Vagina (tissue), 2 donors: ENCODE data around the gene CYB5R4.

Experiments
- POLR2A ChIP-seq, 2 donors: fragments of 450-650 bp; IDR thresholded peaks; one replicate each; pipeline ENCODE4 v1.6.1; 2017; ENCODE audit warnings: antibody characterized with exemption in 2 of 2, mild to moderate bottlenecking in 2 of 2, moderate library complexity in 2 of 2
- POLR2AphosphoS5 ChIP-seq, 2 donors: sonication (generic); formaldehyde crosslinking; IDR thresholded peaks; one replicate each; pipeline ENCODE4 v1.9.0; 2017; ENCODE audit warnings: antibody characterized with exemption in 2 of 2, mild to moderate bottlenecking in 2 of 2, low read depth in 1 of 2; ENCODE audit not compliant: insufficient read depth in 1 of 2
- TF ChIP-seq, protein P1 (sequence below), 3 experiments: fragments of 450-650 bp in 2 of 3; fragments of 200-600 bp in 1 of 3; sonication (generic) in 1 of 3; IDR thresholded peaks; one replicate each; pipeline ENCODE4 v1.5.1; 2017 to 2019; ENCODE audit warnings: antibody characterized with exemption in 3 of 3, mild to moderate bottlenecking in 2 of 3, moderate library complexity in 2 of 3

DNA sequence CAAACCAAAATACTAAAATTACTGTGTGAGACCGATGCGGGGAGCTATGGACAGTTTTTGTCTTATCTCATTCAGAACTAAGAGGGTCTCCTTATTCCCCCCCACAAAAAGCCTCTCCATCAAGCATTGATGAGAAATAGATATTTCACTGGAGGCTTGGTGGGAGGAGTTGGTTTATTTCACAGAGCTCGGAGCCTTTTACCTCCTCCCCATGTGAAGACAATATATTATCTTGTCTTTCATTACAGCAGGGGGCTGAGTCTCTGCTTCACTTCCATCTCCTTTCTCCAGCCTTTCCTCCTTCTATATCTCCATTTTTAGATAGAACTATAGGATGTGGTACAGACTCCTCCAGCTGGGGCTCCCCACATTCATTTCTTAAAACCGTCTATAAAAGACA lies 144.2 kb downstream of the CYB5R4 start:
- TF ChIP-seq, protein P1, sequence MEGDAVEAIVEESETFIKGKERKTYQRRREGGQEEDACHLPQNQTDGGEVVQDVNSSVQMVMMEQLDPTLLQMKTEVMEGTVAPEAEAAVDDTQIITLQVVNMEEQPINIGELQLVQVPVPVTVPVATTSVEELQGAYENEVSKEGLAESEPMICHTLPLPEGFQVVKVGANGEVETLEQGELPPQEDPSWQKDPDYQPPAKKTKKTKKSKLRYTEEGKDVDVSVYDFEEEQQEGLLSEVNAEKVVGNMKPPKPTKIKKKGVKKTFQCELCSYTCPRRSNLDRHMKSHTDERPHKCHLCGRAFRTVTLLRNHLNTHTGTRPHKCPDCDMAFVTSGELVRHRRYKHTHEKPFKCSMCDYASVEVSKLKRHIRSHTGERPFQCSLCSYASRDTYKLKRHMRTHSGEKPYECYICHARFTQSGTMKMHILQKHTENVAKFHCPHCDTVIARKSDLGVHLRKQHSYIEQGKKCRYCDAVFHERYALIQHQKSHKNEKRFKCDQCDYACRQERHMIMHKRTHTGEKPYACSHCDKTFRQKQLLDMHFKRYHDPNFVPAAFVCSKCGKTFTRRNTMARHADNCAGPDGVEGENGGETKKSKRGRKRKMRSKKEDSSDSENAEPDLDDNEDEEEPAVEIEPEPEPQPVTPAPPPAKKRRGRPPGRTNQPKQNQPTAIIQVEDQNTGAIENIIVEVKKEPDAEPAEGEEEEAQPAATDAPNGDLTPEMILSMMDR (IDR thresholded peaks at IDR 0.05), result no peak
- TF ChIP-seq POLR2A (IDR thresholded peaks at IDR 0.05) (no peak), POLR2AphosphoS5 (IDR thresholded peaks at IDR 0.05; ENCODE audit: insufficient read depth in 1 of 2, low read depth in 1 of 2) (no peak)
